A549 (cell line): Measurements from ENCODE around the gene MBD3L2.
"Not testable (repeated sequence)": the region's sequence is repeated elsewhere in the genome, so short reads cannot be mapped to it uniquely, and the experiment has no call there.

Experiments used
- CTCF ChIP-seq: fragments of >200 bp; sonication (Bioruptor Twin); formaldehyde crosslinking; IDR thresholded peaks from 3 replicates; pipeline ENCODE4 v1.5.1; 2016
- FOSL2 ChIP-seq, 2 experiments: fragments of 450-650 bp in 1 of 2; fragments of >200 bp in 1 of 2; sonication (Bioruptor Twin) in 1 of 2; formaldehyde crosslinking; IDR thresholded peaks; 2 replicates each; pipeline versions ENCODE4 v1.5.0 to v1.6.1; 2016 to 2020; ENCODE audit warnings: mild to moderate bottlenecking in 1 of 2, moderate library complexity in 1 of 2
- HDAC2 ChIP-seq: fragments of 200-600 bp; sonication (generic); IDR thresholded peaks from 2 replicates; pipeline ENCODE4 v1.6.1; 2016
- JUN ChIP-seq, 2 experiments: fragments of >200 bp; sonication (Bioruptor Twin); formaldehyde crosslinking; IDR thresholded peaks; 2 replicates in 1 of 2; 3 replicates in 1 of 2; pipeline ENCODE4 v1.6.1; 2016 to 2017
- JUNB ChIP-seq: fragments of >200 bp; sonication (Bioruptor Twin); formaldehyde crosslinking; IDR thresholded peaks from 2 replicates; pipeline ENCODE4 v1.6.1; 2016
- PBX3 ChIP-seq: IDR thresholded peaks from 2 replicates; pipeline ENCODE4 v1.6.1; 2012
- POLR2A ChIP-seq: IDR thresholded peaks from 2 replicates; pipeline ENCODE4 v1.6.1; 2012; ENCODE audit warnings: mild to moderate bottlenecking, low read length
- RAD21 ChIP-seq, 2 experiments: fragments of >200 bp in 1 of 2; sonication (Bioruptor Twin) in 1 of 2; formaldehyde crosslinking in 1 of 2; IDR thresholded peaks in 1 of 2; conservative IDR thresholded peaks in 1 of 2; 2 replicates in 1 of 2; 3 replicates in 1 of 2; pipeline ENCODE4 v1.6.1; 2012 to 2018; ENCODE audit warnings: inconsistent platforms in 1 of 2
- RFX5 ChIP-seq: fragments of 450-650 bp; IDR thresholded peaks from 2 replicates; pipeline ENCODE4 v1.7.1; 2014; ENCODE audit warnings: antibody characterized with exemption, mild to moderate bottlenecking, moderate library complexity
- SMC3 ChIP-seq: fragments of >200 bp; sonication (Bioruptor Twin); formaldehyde crosslinking; IDR thresholded peaks from 3 replicates; pipeline ENCODE4 v1.6.1; 2018; ENCODE audit warnings: inconsistent platforms
- TF ChIP-seq, protein P1 (sequence below): fragments of >200 bp; sonication (Bioruptor Twin); formaldehyde crosslinking; IDR thresholded peaks from 2 replicates; pipeline ENCODE4 v1.6.1; 2016

DNA sequence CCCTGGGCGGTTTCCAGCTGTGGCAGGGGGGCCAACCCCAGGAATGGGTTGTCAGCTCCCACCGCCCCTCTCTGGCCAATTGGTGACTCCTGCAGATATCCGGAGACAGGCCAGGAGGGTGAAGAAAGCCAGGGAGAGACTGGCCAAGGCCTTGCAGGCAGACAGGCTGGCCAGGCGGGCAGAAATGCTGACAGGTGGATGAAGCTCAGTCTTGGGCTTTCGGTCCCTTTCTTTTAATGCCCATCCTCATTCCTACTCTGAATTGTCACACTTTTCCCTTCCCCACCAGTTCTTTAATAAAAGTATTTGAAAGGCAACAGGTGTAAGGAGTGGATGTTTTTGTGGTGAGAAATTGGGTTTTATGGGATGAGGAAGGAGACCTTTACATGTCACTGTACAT lies 2.3 kb downstream of the MBD3L2 start:
- TF ChIP-seq CTCF; SMC3; FOSL2 (IDR thresholded peaks at IDR 0.05); FOSL2 (CRISPR knock-in tag; IDR thresholded peaks at IDR 0.05); RAD21 (conservative IDR thresholded peaks at IDR 0.05 in 1 of 2, IDR thresholded peaks at IDR 0.05 in 1 of 2); POLR2A; RFX5; PBX3; JUNB; HDAC2; JUN (IDR thresholded peaks at IDR 0.05): not testable (repeated sequence)
- TF ChIP-seq, protein P1, sequence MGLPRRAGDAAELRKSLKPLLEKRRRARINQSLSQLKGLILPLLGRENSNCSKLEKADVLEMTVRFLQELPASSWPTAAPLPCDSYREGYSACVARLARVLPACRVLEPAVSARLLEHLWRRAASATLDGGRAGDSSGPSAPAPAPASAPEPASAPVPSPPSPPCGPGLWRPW, result not testable (repeated sequence)
